Measurements from ENCODE around the gene TRAPPC10.
A peak's percentile ranks its signal among the peaks of the same experiment; 100 is the strongest.

Gene TRAPPC10

GRCh38 chr21:44064852-44065403, 52.8 kb downstream of the TRAPPC10 start:
- no peak for DNase-seq

- DNase-seq: no peak
These were observed 53.3 kb downstream of the TRAPPC10 start for GRCh38 chr21:44065428-44065827.

GRCh38 chr21:44066116-44066515, 54.0 kb downstream of the TRAPPC10 start:
- no peak for DNase-seq

- no peak for DNase-seq
These were observed 55.1 kb downstream of the TRAPPC10 start for GRCh38 chr21:44067011-44067839.

GRCh38 chr21:44070391-44070790, 58.3 kb downstream of the TRAPPC10 start:
- DNase-seq: no peak

GRCh38 chr21:44071359-44072104, 59.4 kb downstream of the TRAPPC10 start:
- no peak for DNase-seq

GRCh38 chr21:44072111-44072510, 60.0 kb downstream of the TRAPPC10 start:
- DNase-seq: no peak

- peak in 38 of 56 donors; percentile 30 to 90 (median 66) for DNase-seq
These were observed 62.3 kb downstream of the TRAPPC10 start for GRCh38 chr21:44074315-44074958.

- DNase-seq: no peak
These were observed 64.2 kb downstream of the TRAPPC10 start for GRCh38 chr21:44076316-44076715.

- DNase-seq: no peak
These were observed 66.4 kb downstream of the TRAPPC10 start for GRCh38 chr21:44078411-44078981.

GRCh38 chr21:44079446-44079845, 67.3 kb downstream of the TRAPPC10 start:
- DNase-seq: no peak

GRCh38 chr21:44079846-44080245, 67.7 kb downstream of the TRAPPC10 start:
- DNase-seq: no peak

GRCh38 chr21:44082648-44083440, 70.7 kb downstream of the TRAPPC10 start:
- DNase-seq: no peak

- no peak for DNase-seq
These were observed 71.7 kb downstream of the TRAPPC10 start for GRCh38 chr21:44083631-44084291.

- DNase-seq: peak in 4 of 56 donors; percentile 32 to 36 (median 34)
These were observed 72.6 kb downstream of the TRAPPC10 start for GRCh38 chr21:44084496-44085241.

- peak in 50 of 56 donors; percentile 24 to 84 (median 67) for DNase-seq
These were observed 73.6 kb downstream of the TRAPPC10 start for GRCh38 chr21:44085491-44086321.

- no peak for DNase-seq
These were observed 74.7 kb downstream of the TRAPPC10 start for GRCh38 chr21:44086636-44087425.
